ENCODE results near the gene KRT84. TPM values are rescaled to one million over a fixed set of nuclear protein-coding genes. Genes with fewer than 3 reads are reported as not detected.

Gene KRT84
- not detected in 2 replicates for total RNA-seq
- long read RNA-seq = 0 reads

GRCh38 chr12:52385226-52385702 is at the start of gene KRT84:
KRT84 (minus strand) TSS chr12:52385652; CDS start chr12:52385585, 67 bp downstream.
- Mint-ChIP-seq H3K9me3 (ENCODE audit: unreplicated experiment) (no peaks in the 10 kb centered on the region), H3K4me3 (ENCODE audit: unreplicated experiment) (no peak within 1 kb of the TSS), H3K27me3 (ENCODE audit: unreplicated experiment) (peaks cover 31% of the 10 kb centered on the region), H3K36me3 (ENCODE audit: unreplicated experiment) (no peaks in the 10 kb centered on the region), H3K27ac (ENCODE audit: unreplicated experiment) (no peak within 1 kb of the TSS), H3K4me1 (ENCODE audit: unreplicated experiment) (peaks cover 6% of the 10 kb centered on the region)
- TF ChIP-seq, protein P1, sequence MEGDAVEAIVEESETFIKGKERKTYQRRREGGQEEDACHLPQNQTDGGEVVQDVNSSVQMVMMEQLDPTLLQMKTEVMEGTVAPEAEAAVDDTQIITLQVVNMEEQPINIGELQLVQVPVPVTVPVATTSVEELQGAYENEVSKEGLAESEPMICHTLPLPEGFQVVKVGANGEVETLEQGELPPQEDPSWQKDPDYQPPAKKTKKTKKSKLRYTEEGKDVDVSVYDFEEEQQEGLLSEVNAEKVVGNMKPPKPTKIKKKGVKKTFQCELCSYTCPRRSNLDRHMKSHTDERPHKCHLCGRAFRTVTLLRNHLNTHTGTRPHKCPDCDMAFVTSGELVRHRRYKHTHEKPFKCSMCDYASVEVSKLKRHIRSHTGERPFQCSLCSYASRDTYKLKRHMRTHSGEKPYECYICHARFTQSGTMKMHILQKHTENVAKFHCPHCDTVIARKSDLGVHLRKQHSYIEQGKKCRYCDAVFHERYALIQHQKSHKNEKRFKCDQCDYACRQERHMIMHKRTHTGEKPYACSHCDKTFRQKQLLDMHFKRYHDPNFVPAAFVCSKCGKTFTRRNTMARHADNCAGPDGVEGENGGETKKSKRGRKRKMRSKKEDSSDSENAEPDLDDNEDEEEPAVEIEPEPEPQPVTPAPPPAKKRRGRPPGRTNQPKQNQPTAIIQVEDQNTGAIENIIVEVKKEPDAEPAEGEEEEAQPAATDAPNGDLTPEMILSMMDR (IDR thresholded peaks at IDR 0.05) = no peak
- DNase-seq (ENCODE audit: extremely low spot score, unreplicated experiment) = no peak

DNA sequence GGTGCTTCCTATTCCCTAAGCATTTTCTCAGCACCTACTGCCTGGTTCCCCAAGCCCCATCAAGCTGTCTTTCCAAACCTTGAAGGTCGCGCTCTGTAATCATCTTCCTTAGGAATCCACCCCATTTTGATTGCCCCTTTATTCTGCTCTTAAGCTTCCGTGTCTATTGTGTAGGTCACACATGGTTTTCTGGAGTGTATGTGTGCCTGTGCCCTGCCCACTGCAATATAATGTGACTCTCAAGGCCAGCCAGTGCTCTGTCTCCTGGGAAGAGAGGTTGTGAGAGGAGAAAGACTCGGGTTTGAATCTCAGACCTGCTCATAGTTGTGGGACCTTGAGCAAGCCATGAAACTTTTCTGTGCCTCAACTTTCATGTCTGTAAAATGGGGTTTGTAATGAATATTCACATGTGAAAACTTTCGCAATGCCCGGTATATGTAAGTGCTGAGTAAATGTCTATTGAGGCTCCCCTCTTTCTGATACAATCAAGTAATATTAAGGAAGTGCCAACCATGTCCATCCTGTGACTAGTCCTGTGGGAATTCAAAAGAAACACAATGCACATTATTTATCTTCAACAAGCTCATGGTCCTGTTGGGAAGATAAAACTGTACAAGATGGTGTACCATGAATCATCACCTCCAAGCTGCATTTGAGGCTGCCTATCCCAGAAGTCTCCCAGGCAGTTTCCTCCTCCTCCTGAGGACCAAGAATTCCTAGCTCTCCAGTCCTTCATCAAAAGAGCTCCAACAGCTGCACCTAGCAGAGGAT is 49.5 kb upstream of the KRT84 start:
- H3K27me3 Mint-ChIP-seq (ENCODE audit: unreplicated experiment) = peaks cover 45% of the 10 kb centered on the region
- H3K4me1 Mint-ChIP-seq (ENCODE audit: unreplicated experiment) = no peaks in the 10 kb centered on the region
- H3K27ac Mint-ChIP-seq (ENCODE audit: unreplicated experiment) = no peak overlapping the region
- no peak overlapping the region for H3K4me3 Mint-ChIP-seq (ENCODE audit: unreplicated experiment)
- no peak for DNase-seq (ENCODE audit: extremely low spot score, unreplicated experiment)
- H3K9me3 Mint-ChIP-seq (ENCODE audit: unreplicated experiment) = no peaks in the 10 kb centered on the region
- TF ChIP-seq, protein P1 (IDR thresholded peaks at IDR 0.05) = no peak
- no peaks in the 10 kb centered on the region for H3K36me3 Mint-ChIP-seq (ENCODE audit: unreplicated experiment)

- no peaks in the 10 kb centered on the region for H3K36me3 Mint-ChIP-seq (ENCODE audit: unreplicated experiment)
- H3K27me3 Mint-ChIP-seq (ENCODE audit: unreplicated experiment) = peaks cover 48% of the 10 kb centered on the region
- no peak within 1 kb of the TSS for H3K4me3 Mint-ChIP-seq (ENCODE audit: unreplicated experiment)
- no peak for DNase-seq (ENCODE audit: extremely low spot score, unreplicated experiment)
- H3K9me3 Mint-ChIP-seq (ENCODE audit: unreplicated experiment) = no peaks in the 10 kb centered on the region
- TF ChIP-seq, protein P1 (IDR thresholded peaks at IDR 0.05) = no peak
- H3K27ac Mint-ChIP-seq (ENCODE audit: unreplicated experiment) = no peak within 1 kb of the TSS
- H3K4me1 Mint-ChIP-seq (ENCODE audit: unreplicated experiment) = no peaks in the 10 kb centered on the region
These were observed 48.8 kb upstream of the KRT84 start, which contains the start of gene KRT75 for GRCh38 chr12:52434081-52434733. KRT75 (minus strand) TSS chr12:52434371; CDS start chr12:52434304, 67 bp downstream.

- no peaks in the 10 kb centered on the region for H3K36me3 Mint-ChIP-seq (ENCODE audit: unreplicated experiment)
- TF ChIP-seq, protein P1 (IDR thresholded peaks at IDR 0.05) = no peak
These were observed 48.1 kb upstream of the KRT84 start for GRCh38 chr12:52433501-52434080.

More at GRCh38 chr12:52433501-52434080, 48.1 kb upstream of the KRT84 start:
- Mint-ChIP-seq H3K27me3 (ENCODE audit: unreplicated experiment) (peaks cover 54% of the 10 kb centered on the region), H3K4me1 (ENCODE audit: unreplicated experiment) (no peaks in the 10 kb centered on the region), H3K9me3 (ENCODE audit: unreplicated experiment) (no peaks in the 10 kb centered on the region), H3K27ac (ENCODE audit: unreplicated experiment) (no peak overlapping the region), H3K4me3 (ENCODE audit: unreplicated experiment) (no peak overlapping the region)
- no peak for DNase-seq (ENCODE audit: extremely low spot score, unreplicated experiment)
